Loucy (cell line): ENCODE data around the gene BEND7.
"Not testable (repeated sequence)": the region's sequence is repeated elsewhere in the genome, so short reads cannot be mapped to it uniquely, and the experiment has no call there.

Source experiments
- H2AFZ ChIP-seq: fragments of 200-600 bp; sonication (generic); 2 replicates; pipeline ENCODE4 v1.6.0; 2016; ENCODE audit warnings: antibody characterized with exemption, mild to moderate bottlenecking, low read length, moderate library complexity
- H3F3A ChIP-seq: fragments of 200-600 bp; 2 replicates; pipeline ENCODE4 v1.6.0; 2016; ENCODE audit warnings: antibody characterized with exemption, low read depth, mild to moderate bottlenecking
- H3K27me3 ChIP-seq: fragments of 200-600 bp; sonication (generic); 2 replicates; pipeline ENCODE4 v1.6.1; 2014; ENCODE audit warnings: low read length, mild to moderate bottlenecking; ENCODE audit not compliant: insufficient read depth, poor library complexity, severe bottlenecking
- H3K36me3 ChIP-seq: fragments of 200-600 bp; sonication (generic); 2 replicates; pipeline ENCODE4 v1.6.1; 2016; ENCODE audit warnings: low read length; ENCODE audit not compliant: insufficient read depth
- H3K4me1 ChIP-seq: fragments of 200-600 bp; sonication (generic); 2 replicates; pipeline ENCODE4 v1.5.1; 2014; ENCODE audit warnings: low read length, mild to moderate bottlenecking; ENCODE audit not compliant: insufficient read depth, poor library complexity, severe bottlenecking
- H3K4me2 ChIP-seq: fragments of 200-600 bp; sonication (generic); 2 replicates; pipeline ENCODE4 v1.6.0; 2014; ENCODE audit warnings: antibody characterized with exemption, low read length, low read depth, mild to moderate bottlenecking; ENCODE audit not compliant: poor library complexity, severe bottlenecking
- H3K4me3 ChIP-seq: fragments of 200-600 bp; sonication (generic); 2 replicates; pipeline ENCODE4 v1.5.1; 2014; ENCODE audit warnings: low read length, mild to moderate bottlenecking, mixed read lengths; ENCODE audit not compliant: poor library complexity, severe bottlenecking
- H3K79me2 ChIP-seq: fragments of 200-600 bp; sonication (generic); 2 replicates; pipeline ENCODE4 v1.6.1; 2014; ENCODE audit warnings: low read length; ENCODE audit not compliant: insufficient read depth
- H3K9ac ChIP-seq: fragments of 200-600 bp; sonication (generic); 2 replicates; pipeline ENCODE4 v1.6.0; 2014; ENCODE audit warnings: mild to moderate bottlenecking, low read depth, low read length, moderate library complexity; ENCODE audit not compliant: poor library complexity, severe bottlenecking
- H3K9me2 ChIP-seq: fragments of 200-600 bp; sonication (generic); replicated peaks from 2 replicates; pipeline ENCODE4 v1.6.1; 2016; ENCODE audit warnings: low read depth, low read length, mixed read lengths
- H3K9me3 ChIP-seq: fragments of 200-600 bp; sonication (generic); 2 replicates; pipeline ENCODE4 v1.6.1; 2014; ENCODE audit warnings: mild to moderate bottlenecking, antibody characterized with exemption, low read length, low read depth; ENCODE audit not compliant: insufficient read depth
- H4K20me1 ChIP-seq: fragments of 200-600 bp; sonication (generic); 2 replicates; pipeline ENCODE4 v1.6.0; 2014; ENCODE audit warnings: antibody characterized with exemption, low read length, mild to moderate bottlenecking; ENCODE audit not compliant: insufficient read depth, poor library complexity, severe bottlenecking
- EZH2phosphoT487 ChIP-seq: fragments of 200-600 bp; IDR thresholded peaks from 2 replicates; pipeline ENCODE4 v1.6.1; 2018; ENCODE audit warnings: antibody characterized with exemption, mild to moderate bottlenecking, moderate library complexity, borderline replicate concordance
- TF ChIP-seq, protein P1 (sequence below): fragments of 200-600 bp; sonication (generic); conservative IDR thresholded peaks from 2 replicates; pipeline ENCODE4 v1.5.1; 2014; ENCODE audit warnings: mild to moderate bottlenecking, antibody characterized with exemption, low read length

The BEND7 gene

DNA sequence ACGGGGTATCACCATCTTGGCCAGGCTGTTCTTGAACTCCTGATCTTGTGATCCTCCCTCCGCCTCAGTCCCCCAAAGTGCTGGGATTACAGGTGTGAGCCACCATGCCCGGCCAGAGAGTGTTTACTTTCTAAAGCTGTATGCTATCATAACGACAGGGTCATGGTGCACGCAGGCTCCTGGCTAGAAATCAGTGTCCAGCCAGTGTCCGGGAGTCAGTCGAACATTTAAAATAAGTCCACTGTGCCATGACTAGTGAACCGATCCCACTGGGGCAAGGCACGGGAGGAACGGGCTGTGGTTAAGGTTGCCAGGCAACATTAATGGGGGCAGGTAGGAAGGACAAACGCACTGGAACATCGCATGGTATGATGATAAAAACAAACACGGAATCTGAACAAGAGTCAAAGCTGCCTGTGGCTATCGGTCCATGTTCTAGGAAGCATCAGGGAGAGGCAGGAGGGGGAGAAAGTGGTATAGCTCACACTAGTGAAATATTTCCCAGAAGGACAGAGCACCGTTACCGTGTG lies 91.7 kb downstream of the BEND7 start:
- H3K4me1 ChIP-seq = no peaks in the 10 kb centered on the region
- peaks cover 5% of the 10 kb centered on the region for H3K27me3 ChIP-seq
- H3K9ac ChIP-seq = no peak overlapping the region
- H4K20me1 ChIP-seq = no peaks in the 10 kb centered on the region
- no peak overlapping the region for H3K4me2 ChIP-seq
- no peaks in the 10 kb centered on the region for H3K79me2 ChIP-seq
- H3K9me2 ChIP-seq = no peaks in the 10 kb centered on the region
- H3F3A ChIP-seq = no peaks in the 10 kb centered on the region
- no peak overlapping the region for H3K4me3 ChIP-seq
- no peaks in the 10 kb centered on the region for H3K36me3 ChIP-seq
- H2AFZ ChIP-seq = no peak overlapping the region
- H3K9me3 ChIP-seq = no peaks in the 10 kb centered on the region
- TF ChIP-seq EZH2phosphoT487 = no peak
- TF ChIP-seq, protein P1, sequence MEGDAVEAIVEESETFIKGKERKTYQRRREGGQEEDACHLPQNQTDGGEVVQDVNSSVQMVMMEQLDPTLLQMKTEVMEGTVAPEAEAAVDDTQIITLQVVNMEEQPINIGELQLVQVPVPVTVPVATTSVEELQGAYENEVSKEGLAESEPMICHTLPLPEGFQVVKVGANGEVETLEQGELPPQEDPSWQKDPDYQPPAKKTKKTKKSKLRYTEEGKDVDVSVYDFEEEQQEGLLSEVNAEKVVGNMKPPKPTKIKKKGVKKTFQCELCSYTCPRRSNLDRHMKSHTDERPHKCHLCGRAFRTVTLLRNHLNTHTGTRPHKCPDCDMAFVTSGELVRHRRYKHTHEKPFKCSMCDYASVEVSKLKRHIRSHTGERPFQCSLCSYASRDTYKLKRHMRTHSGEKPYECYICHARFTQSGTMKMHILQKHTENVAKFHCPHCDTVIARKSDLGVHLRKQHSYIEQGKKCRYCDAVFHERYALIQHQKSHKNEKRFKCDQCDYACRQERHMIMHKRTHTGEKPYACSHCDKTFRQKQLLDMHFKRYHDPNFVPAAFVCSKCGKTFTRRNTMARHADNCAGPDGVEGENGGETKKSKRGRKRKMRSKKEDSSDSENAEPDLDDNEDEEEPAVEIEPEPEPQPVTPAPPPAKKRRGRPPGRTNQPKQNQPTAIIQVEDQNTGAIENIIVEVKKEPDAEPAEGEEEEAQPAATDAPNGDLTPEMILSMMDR = no peak

DNA sequence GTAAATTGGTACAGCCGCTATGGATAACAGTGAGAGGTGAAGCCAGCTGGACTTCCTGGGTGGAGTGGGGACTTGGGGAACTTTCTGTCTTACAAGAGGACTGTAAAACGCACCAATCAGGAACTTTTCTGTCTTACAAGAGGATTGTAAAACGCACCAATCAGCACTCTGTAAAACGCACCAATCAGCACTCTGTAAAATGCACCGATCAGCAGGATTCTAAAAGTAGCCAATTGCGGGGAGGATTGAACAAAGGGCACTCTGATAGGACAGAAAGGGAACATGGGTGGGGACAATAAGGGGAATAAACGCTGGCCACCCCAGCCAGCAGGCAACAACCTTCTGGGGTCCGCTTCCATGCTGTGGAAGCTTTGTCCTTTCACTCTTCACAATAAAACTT lies 100.9 kb downstream of the BEND7 start:
- not testable (repeated sequence) for H3F3A ChIP-seq, H3K9me2 ChIP-seq, H3K27me3 ChIP-seq, H4K20me1 ChIP-seq, H3K9me3 ChIP-seq, H3K4me1 ChIP-seq, H3K4me3 ChIP-seq, H3K36me3 ChIP-seq, H3K9ac ChIP-seq, H3K4me2 ChIP-seq, H3K79me2 ChIP-seq, H2AFZ ChIP-seq

DNA sequence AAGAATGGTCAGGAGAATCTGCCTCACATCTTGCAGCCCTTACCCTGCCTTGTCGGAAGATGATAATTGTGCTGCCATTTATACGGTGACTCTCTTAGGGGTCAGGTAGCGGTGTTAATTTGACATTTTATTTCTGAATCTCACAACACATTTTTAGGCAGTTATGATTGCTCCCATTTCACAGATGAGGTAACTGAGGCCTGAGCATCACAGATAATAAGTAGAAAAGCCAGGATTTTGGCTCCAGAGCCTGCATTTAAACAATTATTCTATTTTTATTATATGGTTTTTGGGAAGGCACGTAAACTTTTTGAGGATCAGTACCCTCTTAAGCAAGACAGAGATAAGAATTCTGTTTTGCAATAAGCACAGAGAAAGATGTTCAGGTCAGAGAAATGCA lies 103.4 kb downstream of the BEND7 start:
- Histone ChIP-seq H3K4me3 (no peak overlapping the region), H3K4me2 (no peak overlapping the region), H3K36me3 (no peaks in the 10 kb centered on the region), H3K9ac (no peak overlapping the region), H3K27me3 (no peaks in the 10 kb centered on the region), H3F3A (no peaks in the 10 kb centered on the region), H3K79me2 (no peaks in the 10 kb centered on the region), H3K9me2 (no peaks in the 10 kb centered on the region), H2AFZ (no peak overlapping the region), H3K9me3 (no peaks in the 10 kb centered on the region), H4K20me1 (no peaks in the 10 kb centered on the region), H3K4me1 (no peaks in the 10 kb centered on the region)
- TF ChIP-seq, protein P1 = no peak
- no peak for TF ChIP-seq EZH2phosphoT487

GRCh38 chr10:13422800-13423199 lies 106.0 kb downstream of the BEND7 start:
- H3K4me1 ChIP-seq = no peaks in the 10 kb centered on the region
- H3K4me3 ChIP-seq = no peak overlapping the region
- H3K9ac ChIP-seq = no peak overlapping the region
- no peaks in the 10 kb centered on the region for H3K27me3 ChIP-seq
- H2AFZ ChIP-seq = no peak overlapping the region
- TF ChIP-seq, protein P1 = no peak
- TF ChIP-seq EZH2phosphoT487 = no peak
- H3K36me3 ChIP-seq = no peaks in the 10 kb centered on the region
- H3K79me2 ChIP-seq = no peaks in the 10 kb centered on the region
- no peaks in the 10 kb centered on the region for H3F3A ChIP-seq
- no peaks in the 10 kb centered on the region for H4K20me1 ChIP-seq
- no peak overlapping the region for H3K4me2 ChIP-seq
- no peaks in the 10 kb centered on the region for H3K9me3 ChIP-seq
- H3K9me2 ChIP-seq = no peaks in the 10 kb centered on the region
